GM12801 (cell line): ENCODE data around the gene TEX10.

Experiments
- CTCF ChIP-seq: IDR thresholded peaks from one replicate; pipeline ENCODE4 v1.5.1; 2011; ENCODE audit warnings: control low read depth; ENCODE audit not compliant: insufficient read length; ENCODE audit errors: extremely low read depth

The TEX10 gene

DNA sequence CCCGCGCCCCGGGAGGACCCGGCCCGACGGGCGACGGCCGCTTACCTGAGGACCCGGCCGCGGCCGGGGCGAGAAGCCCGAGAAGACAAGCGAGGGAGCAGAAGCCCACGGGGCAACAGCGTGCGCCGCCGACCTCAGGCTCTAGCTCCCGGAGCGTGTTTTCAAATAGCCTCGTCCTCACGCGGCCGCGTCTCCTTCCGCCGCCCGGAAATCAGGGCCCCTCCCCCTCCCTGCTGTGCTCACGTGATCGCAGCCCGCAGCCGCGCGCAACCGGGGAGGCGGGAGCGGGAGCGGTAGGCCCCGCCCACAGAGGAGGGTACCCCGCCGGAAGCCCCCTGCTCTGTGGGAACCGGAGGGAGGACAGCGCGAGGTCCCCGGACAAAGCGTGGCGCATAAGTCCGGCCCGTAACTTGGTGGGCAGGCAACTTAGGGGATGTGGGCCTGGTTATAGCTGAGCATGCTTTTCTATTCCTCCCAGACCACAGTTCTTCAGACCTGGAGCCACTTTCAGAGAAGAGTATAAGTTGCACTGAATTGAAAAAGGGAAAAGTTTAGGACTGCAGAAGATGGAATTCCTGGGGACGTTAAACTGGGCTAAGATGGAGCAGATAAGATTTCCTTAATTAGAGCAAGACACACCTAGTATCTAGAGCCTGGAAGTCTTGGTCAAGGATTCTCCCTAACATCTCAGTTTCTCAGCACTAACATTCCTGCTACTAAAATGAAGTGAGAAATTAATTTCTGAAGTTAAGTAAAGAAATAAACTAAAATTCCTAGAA is at the start of gene TEX10:
Gene TEX10 (minus strand): TSS at position 216 of the 779 bp plus-strand sequence. CDS start 3,579 bp downstream, outside the sequence.
- TF ChIP-seq CTCF: no peak

- no peak for TF ChIP-seq CTCF
Measured at GRCh38 chr9:100401042-100401441, 48.3 kb upstream of the TEX10 start.

DNA sequence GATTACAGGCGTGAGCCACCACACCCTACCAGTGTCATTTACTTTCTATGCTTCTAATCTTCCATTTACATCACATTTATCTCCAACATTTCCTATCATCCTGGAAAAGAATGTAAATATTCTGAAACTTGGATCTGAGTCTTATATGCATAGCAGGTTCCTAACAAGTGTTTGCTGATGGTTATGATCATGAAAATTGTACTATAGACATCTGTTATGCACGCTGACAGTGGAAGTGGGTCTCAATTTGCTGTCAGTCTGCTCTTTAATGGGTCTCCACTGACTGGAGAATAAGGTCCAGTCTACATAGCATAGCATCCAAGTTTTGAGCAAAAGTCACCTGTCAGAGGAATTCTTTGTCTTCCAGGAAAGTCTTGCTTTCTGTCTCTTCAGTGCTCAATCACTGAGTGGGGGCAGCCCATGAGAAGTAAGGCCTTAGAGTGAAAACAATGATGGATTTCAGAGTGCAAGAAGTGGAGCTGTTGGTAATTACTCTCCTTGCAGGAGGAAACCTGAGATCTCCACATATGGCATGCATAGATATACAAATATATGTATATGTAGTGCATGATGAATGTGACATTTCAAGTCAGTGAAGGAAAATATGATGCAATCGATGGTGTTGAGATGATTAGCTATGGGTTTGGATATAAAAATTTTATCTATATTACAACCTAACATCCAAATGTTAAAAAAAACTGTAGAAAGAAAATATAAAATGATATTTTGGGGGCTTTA is 45.0 kb upstream of the TEX10 start:
- no peak for TF ChIP-seq CTCF

DNA sequence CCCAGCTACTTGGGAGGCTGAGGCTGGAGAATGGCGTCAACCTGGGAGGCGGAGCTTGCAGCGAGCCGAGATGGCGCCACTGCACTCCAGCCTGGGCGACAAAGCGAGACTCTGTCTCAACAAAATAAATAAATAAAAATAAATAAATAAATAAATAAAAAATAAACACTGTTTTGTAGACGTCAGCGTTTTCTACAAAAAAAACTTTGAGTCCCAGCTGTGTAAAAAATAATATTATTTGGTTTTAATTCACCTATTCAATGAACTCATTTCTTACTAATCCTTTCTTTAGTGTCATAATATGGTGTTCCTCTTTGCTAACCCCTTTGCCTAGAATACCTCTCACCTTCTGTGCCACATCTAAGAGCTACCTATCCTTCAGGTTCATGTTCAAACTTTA is 44.0 kb upstream of the TEX10 start:
- no peak for TF ChIP-seq CTCF

GRCh38 chr9:100394816-100395215 is 42.1 kb upstream of the TEX10 start:
- TF ChIP-seq CTCF: no peak

GRCh38 chr9:100394032-100394695 is 41.4 kb upstream of the TEX10 start:
- TF ChIP-seq CTCF: no peak

GRCh38 chr9:100379862-100380261 is 27.1 kb upstream of the TEX10 start:
- TF ChIP-seq CTCF: no peak
